Left ventricle myocardium inferior (tissue), 1 donor: ENCODE data around the gene SPATA32. TPM values are rescaled to one million over a fixed set of nuclear protein-coding genes. Genes with fewer than 3 reads are reported as not detected.
"Not testable (repeated sequence)": the region's sequence is repeated elsewhere in the genome, so short reads cannot be mapped to it uniquely, and the experiment has no call there.

Source experiments
- DNase-seq: peaks from one replicate; pipeline ENCODE4 v3.0.0-alpha.2; 2020
- H3K27ac ChIP-seq: fragments of 200-600 bp; replicated peaks from 2 replicates; pipeline ENCODE4 v1.8.0; 2021
- H3K27me3 ChIP-seq: fragments of 200-600 bp; 2 replicates; pipeline ENCODE4 v1.8.0; 2021; ENCODE audit warnings: low read depth
- H3K36me3 ChIP-seq: fragments of 200-600 bp; 2 replicates; pipeline ENCODE4 v1.8.0; 2021
- H3K4me1 ChIP-seq: fragments of 200-600 bp; 2 replicates; pipeline ENCODE4 v1.8.0; 2021
- H3K4me3 ChIP-seq: fragments of 200-600 bp; 2 replicates; pipeline ENCODE4 v1.8.0; 2021; ENCODE audit warnings: mild to moderate bottlenecking, moderate library complexity
- H3K9me3 ChIP-seq: fragments of 200-600 bp; replicated peaks from 2 replicates; pipeline ENCODE4 v1.8.0; 2021
- CTCF ChIP-seq: fragments of 200-600 bp; IDR thresholded peaks from 2 replicates; pipeline ENCODE4 v1.8.0; 2021; ENCODE audit warnings: antibody characterized with exemption, mild to moderate bottlenecking, borderline replicate concordance
- intact Hi-C: fragments of 100-400 bp; cut with micrococcal nuclease; formaldehyde crosslinking; loops from one replicate; pipeline ENCODE4 v1.11.0; 2022
- total RNA-seq: library from RNA; stranded (reverse); fragmentation: NEBNext Ultra II Directional; extraction: Animal tissue kit (Norgen Biotek cat#: 25700); gene quantifications from one replicate; pipeline ENCODE4 v1.2.1, GENCODE V29; 2021
- donor health status: DM: no; HTN: yes; CAD: no; lungs with severe emphysema.

Gene SPATA32
- total RNA-seq, 1 donor from 2014 or later, result not detected

DNA sequence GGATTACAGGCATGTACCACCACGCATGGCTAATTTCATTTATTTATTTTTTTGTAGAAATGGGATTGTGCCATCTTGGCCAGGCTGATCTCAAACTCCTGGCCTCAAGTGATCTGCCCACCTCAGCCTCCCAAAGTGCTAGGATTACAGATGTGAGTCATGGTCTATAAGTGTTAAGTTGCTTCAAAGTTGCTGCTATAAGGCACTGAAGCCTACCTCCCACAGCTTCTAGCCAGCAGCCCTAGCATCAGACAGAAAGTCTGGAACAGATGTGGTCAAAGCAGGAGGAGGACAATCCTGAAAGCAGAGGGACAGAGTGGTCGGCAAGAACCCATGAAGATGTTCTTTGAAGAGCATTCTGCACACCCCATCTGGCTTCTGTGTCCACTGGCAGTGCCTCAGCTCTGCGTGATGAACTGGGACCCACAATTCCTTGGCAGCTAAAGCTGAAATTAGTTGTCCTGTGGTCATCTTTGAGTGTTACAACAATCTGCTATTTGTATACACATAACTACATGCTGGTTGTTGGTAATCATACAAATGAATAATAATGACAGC lies 43.7 kb upstream of the SPATA32 start:
- H3K27ac ChIP-seq, result peak overlapping the region; percentile 97
- H3K27me3 ChIP-seq, result no peaks in the 10 kb centered on the region
- TF ChIP-seq CTCF, result no peak
- no peak for DNase-seq
- no peaks in the 10 kb centered on the region for H3K9me3 ChIP-seq
- H3K4me1 ChIP-seq, result peaks cover 98% of the 10 kb centered on the region
- no peak overlapping the region for H3K4me3 ChIP-seq
- intact Hi-C loops, result no loop called here
- H3K36me3 ChIP-seq, result no peaks in the 10 kb centered on the region

- no peaks in the 10 kb centered on the region for H3K9me3 ChIP-seq
- peak; percentile 44 for DNase-seq
- intact Hi-C loops, result no loop called here
- no peaks in the 10 kb centered on the region for H3K36me3 ChIP-seq
- H3K27ac ChIP-seq, result peak overlapping the region; percentile 97
- H3K27me3 ChIP-seq, result no peaks in the 10 kb centered on the region
- H3K4me3 ChIP-seq, result peak overlapping the region; percentile 2
- H3K4me1 ChIP-seq, result peaks cover 98% of the 10 kb centered on the region
- no peak for TF ChIP-seq CTCF
These were observed 40.8 kb upstream of the SPATA32 start for GRCh38 chr17:45302649-45303173.

DNA sequence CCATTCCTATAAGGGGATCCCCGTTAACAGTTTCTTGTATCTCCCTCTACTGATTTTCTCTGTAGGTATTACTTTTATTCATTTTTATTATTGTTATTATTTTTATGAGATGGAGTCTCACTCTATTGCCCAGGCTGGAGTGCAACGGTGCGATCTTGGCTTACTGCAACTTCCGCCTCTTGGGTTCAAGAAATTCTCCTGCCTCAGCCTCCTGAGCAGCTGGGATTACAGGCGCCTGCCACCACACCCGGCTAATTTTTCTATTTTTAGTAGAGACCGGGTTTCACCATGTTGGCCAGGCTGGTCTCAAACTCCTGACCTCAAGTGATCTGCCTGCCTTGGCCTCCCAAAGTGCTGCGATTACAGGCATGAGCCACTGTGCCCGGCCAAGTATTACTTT lies 40.3 kb upstream of the SPATA32 start:
- intact Hi-C loops, H3K36me3 ChIP-seq, H3K4me3 ChIP-seq, DNase-seq, H3K9me3 ChIP-seq, H3K27me3 ChIP-seq: not testable (repeated sequence)
- Histone ChIP-seq H3K27ac (peak overlapping the region; percentile 97), H3K4me1 (peaks cover 98% of the 10 kb centered on the region)

GRCh38 chr17:45301674-45302073 lies 39.8 kb upstream of the SPATA32 start:
- no peaks in the 10 kb centered on the region for H3K36me3 ChIP-seq
- no peak for TF ChIP-seq CTCF
- intact Hi-C loops, result no loop called here
- no peaks in the 10 kb centered on the region for H3K27me3 ChIP-seq
- H3K4me1 ChIP-seq, result peaks cover 98% of the 10 kb centered on the region
- H3K27ac ChIP-seq, result peak overlapping the region; percentile 97
- no peak for DNase-seq
- H3K9me3 ChIP-seq, result no peaks in the 10 kb centered on the region
- no peak overlapping the region for H3K4me3 ChIP-seq

GRCh38 chr17:45300060-45300751 lies 38.3 kb upstream of the SPATA32 start:
- no peak for TF ChIP-seq CTCF
- peak overlapping the region; percentile 97 for H3K27ac ChIP-seq
- no peak overlapping the region for H3K4me3 ChIP-seq
- H3K36me3 ChIP-seq, result no peaks in the 10 kb centered on the region
- H3K4me1 ChIP-seq, result peaks cover 98% of the 10 kb centered on the region
- H3K27me3 ChIP-seq, result no peaks in the 10 kb centered on the region
- DNase-seq, result no peak
- H3K9me3 ChIP-seq, result no peaks in the 10 kb centered on the region
- intact Hi-C loops, result no loop called here

DNA sequence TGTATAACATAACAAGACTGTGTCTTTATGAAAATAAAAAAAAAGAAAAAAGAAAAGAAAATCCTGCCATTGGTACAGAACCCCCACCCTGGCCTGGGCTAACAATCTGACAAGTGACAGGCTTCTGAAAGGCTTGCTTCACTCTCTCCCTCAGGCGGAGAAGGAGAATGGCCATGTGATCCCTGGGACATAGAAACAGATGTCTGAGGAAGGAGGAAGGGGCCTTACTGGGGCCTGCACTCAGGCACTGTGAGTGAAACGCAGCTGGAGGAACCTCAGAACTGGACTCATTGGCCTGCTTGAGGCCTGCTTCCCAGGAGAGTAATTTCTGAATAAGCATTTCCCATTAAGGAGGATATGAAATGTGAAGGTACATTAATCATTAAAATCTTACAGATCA lies 37.5 kb upstream of the SPATA32 start:
- no peak for TF ChIP-seq CTCF
- intact Hi-C loops, result no loop called here
- H3K4me3 ChIP-seq, result no peak overlapping the region
- no peaks in the 10 kb centered on the region for H3K27me3 ChIP-seq
- H3K9me3 ChIP-seq, result no peaks in the 10 kb centered on the region
- H3K4me1 ChIP-seq, result peaks cover 100% of the 10 kb centered on the region
- DNase-seq, result no peak
- no peaks in the 10 kb centered on the region for H3K36me3 ChIP-seq
- H3K27ac ChIP-seq, result peak overlapping the region; percentile 97
